ENCODE measurements around the gene DCLRE1B. TPM values are rescaled to one million over a fixed set of nuclear protein-coding genes. Genes with fewer than 3 reads are reported as not detected.
A peak's percentile ranks its signal among the peaks of the same experiment; 100 is the strongest.

DCLRE1B gene
- total and polyA plus RNA-seq, 10 donors = 1.9 to 10.5 (median 7.3) TPM

- H3K4me3 ChIP-seq = no peak overlapping the region
- no peaks in the 10 kb centered on the region for H3K36me3 ChIP-seq
- H3K27ac ChIP-seq = peak overlapping the region in 3 of 8 donors; percentile 71 to 79 (median 73)
- 95 to 99% (median 97%) methylated on average over 4 of the region's 4 CpGs for WGBS, 5 donors
- peaks cover 0 to 64% (median 26%) of the 10 kb centered on the region in 6 donors for H3K4me1 ChIP-seq
- no peaks in the 10 kb centered on the region for H3K27me3 ChIP-seq (replicated peaks in 1 of 7)
- no peaks in the 10 kb centered on the region for H3K9me3 ChIP-seq
- intact Hi-C loops (cut with DNase I; ENCODE audit: low total_unique reads) = no loop called here
- TF ChIP-seq POLR2A (IDR thresholded peaks at IDR 0.05) (no peak), CTCF (IDR thresholded peaks at IDR 0.05 in 8 of 11, conservative IDR thresholded peaks at IDR 0.05 in 3 of 11) (no peak), POLR2AphosphoS5 (IDR thresholded peaks at IDR 0.05) (no peak)
- DNase-seq = no peak
These were observed 25.4 kb upstream of the DCLRE1B start for GRCh38 chr1:113879739-113880038.

- Histone ChIP-seq H3K36me3 (no peaks in the 10 kb centered on the region), H3K4me1 (peaks cover 0 to 55% (median 24%) of the 10 kb centered on the region in 6 donors), H3K27ac (peak overlapping the region in 5 of 8 donors; percentile 41 to 79 (median 73)), H3K27me3 (replicated peaks in 1 of 7) (no peaks in the 10 kb centered on the region), H3K4me3 (no peak overlapping the region), H3K9me3 (no peaks in the 10 kb centered on the region)
- DNase-seq = no peak
- whole genome bisulfite sequencing, 5 donors = 93 to 100% (median 96%) methylated on average over 2 of the region's 2 CpGs
- TF ChIP-seq POLR2A (IDR thresholded peaks at IDR 0.05) (no peak), CTCF (IDR thresholded peaks at IDR 0.05 in 8 of 11, conservative IDR thresholded peaks at IDR 0.05 in 3 of 11) (no peak), POLR2AphosphoS5 (IDR thresholded peaks at IDR 0.05) (no peak)
- intact Hi-C loops (cut with DNase I; ENCODE audit: low total_unique reads) = no loop called here
These were observed 23.5 kb upstream of the DCLRE1B start for GRCh38 chr1:113881661-113882060.

GRCh38 chr1:113886417-113887401 lies 18.4 kb upstream of the DCLRE1B start:
- WGBS, 5 donors = 79 to 87% (median 80%) methylated on average over 17 of the region's 17 CpGs
- no peaks in the 10 kb centered on the region for H3K36me3 ChIP-seq
- peaks cover 0 to 28% (median 2%) of the 10 kb centered on the region in 6 donors for H3K4me1 ChIP-seq
- TF ChIP-seq POLR2AphosphoS5 (IDR thresholded peaks at IDR 0.05) = no peak
- no peak for TF ChIP-seq POLR2A (IDR thresholded peaks at IDR 0.05)
- TF ChIP-seq CTCF (IDR thresholded peaks at IDR 0.05 in 8 of 11, conservative IDR thresholded peaks at IDR 0.05 in 3 of 11) = no peak
- DNase-seq = no peak
- no peaks in the 10 kb centered on the region for H3K27me3 ChIP-seq (replicated peaks in 1 of 7)
- intact Hi-C loops (cut with DNase I; ENCODE audit: low total_unique reads) = no loop called here
- H3K9me3 ChIP-seq = no peaks in the 10 kb centered on the region
- H3K4me3 ChIP-seq = peak overlapping the region in 1 of 8 donors; percentile 6
- H3K27ac ChIP-seq = peak overlapping the region in 5 of 8 donors; percentile 7 to 56 (median 42)

All from spleen (tissue), 11 donors.